RPMI8226 (cell line): ENCODE data around the gene GLT8D2.
"Not testable (repeated sequence)": the region's sequence is repeated elsewhere in the genome, so short reads cannot be mapped to it uniquely, and the experiment has no call there.

Experiments
- DNase-seq: peaks from one replicate; pipeline ENCODE4 v3.0.0-alpha.2; 2015

The GLT8D2 gene

DNA sequence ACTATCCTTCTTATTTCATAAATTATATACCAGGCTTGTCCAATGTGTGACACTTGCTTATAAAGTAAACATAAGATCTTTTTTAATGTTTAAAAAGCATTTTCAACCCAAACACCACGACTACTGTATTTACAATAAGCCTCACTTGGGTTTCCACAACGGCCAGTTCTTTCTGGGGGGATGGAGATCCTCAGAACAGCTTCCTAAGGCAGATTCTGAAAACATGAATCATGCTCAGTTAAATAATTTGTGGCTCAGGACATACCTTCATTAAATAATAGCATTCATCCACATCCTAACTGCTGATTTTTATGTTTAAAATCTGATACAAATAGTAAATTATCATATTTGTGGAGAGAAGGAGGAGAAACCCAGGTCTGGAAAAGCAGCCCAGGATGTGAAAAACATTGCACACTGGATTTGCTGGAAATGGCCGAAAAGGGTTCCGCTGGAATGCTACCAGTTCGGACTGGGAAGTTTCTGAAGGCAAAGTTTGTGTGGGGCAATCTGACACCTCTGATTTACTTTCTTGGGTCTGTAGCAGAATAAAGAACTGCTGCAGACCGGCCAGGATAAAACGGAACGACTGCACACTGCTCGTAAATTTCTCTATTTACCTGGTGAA is 597 bp downstream of the GLT8D2 start:
- DNase-seq: no peak

GRCh38 chr12:104048811-104049210 is 1.2 kb downstream of the GLT8D2 start:
- no peak for DNase-seq

DNA sequence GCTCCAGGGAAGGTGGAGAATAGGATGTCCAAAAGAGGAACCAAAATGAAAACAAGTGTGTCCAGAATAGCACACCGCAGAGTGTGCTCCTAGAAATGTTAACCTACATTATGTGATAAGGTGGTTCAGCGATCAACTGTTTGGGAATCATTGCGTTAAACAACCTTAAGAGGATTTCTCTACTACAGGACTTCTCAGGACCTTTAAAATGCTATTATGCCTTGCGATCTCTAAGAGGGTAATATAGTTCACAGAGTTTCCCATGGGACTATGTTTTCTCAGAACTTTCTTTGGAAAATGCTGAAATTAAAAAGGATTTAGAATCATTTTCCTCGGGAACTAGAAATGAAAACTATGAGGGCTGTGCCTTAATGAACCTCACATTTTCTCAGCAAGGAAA is 1.8 kb downstream of the GLT8D2 start:
- no peak for DNase-seq

GRCh38 chr12:104046306-104046705 is 3.7 kb downstream of the GLT8D2 start:
- DNase-seq: no peak

DNA sequence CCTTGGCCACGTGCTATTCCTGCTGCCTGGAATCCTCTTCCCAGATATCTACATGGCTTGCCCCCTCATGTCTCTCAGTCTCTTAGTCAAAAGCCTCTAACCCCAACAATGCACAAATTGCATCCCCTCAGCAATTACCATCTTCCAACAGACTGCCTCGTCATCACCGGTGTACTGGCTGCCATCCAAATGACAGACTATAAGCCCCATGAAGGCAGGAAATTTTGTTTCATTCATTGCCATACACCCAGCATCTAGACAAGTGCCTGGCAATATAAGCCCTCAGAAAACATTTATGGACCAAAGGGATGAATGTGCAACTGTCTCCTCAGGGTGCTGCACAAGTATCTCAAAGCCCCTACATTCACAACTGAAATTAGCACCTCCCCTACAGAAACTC is 5.8 kb downstream of the GLT8D2 start:
- no peak for DNase-seq

DNA sequence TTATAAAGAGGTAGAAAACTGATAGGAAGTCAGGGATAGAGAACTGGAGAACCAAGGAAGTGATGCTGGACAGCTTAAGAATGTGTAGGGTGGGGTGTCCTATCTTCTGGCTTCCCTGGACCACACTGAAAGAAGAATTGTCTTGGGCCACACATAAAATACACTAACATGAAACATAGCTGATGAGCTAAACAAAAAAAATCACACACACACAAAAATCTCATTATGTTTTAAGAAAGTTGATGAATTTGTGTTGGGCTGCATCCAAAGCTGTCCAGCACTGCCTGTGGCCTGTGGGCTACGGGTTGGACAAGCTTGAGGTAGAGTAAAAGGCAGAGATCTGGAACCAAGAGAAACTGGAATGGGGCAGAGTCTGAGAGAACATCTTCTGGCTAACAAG is 7.4 kb downstream of the GLT8D2 start:
- DNase-seq: no peak

DNA sequence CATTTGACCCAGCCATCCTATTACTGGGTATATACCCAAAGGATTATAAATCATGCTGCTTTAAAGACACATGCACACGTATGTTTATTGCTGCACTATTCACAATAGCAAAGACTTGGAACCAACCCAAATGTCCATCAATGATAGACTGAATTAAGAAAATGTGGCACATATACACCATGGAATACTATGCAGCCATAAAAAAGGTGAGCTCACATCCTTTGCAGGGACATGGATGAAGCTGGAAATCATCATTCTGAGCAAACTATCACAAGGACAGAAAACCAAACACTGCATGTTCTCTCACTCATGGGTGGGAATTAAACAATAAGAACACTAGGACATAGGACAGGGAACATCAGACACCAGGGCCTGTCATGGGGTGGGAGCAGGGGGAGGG is 10.2 kb downstream of the GLT8D2 start:
- not testable (repeated sequence) for DNase-seq

- DNase-seq: not testable (repeated sequence)
Observed at GRCh38 chr12:104036143-104036542, 13.8 kb downstream of the GLT8D2 start.

GRCh38 chr12:104030596-104030995 is 19.4 kb downstream of the GLT8D2 start:
- DNase-seq: not testable (repeated sequence)

GRCh38 chr12:104026841-104027599 is 23.0 kb downstream of the GLT8D2 start:
- DNase-seq: no peak

- DNase-seq: no peak
Observed at GRCh38 chr12:104025771-104026170, 24.2 kb downstream of the GLT8D2 start.

DNA sequence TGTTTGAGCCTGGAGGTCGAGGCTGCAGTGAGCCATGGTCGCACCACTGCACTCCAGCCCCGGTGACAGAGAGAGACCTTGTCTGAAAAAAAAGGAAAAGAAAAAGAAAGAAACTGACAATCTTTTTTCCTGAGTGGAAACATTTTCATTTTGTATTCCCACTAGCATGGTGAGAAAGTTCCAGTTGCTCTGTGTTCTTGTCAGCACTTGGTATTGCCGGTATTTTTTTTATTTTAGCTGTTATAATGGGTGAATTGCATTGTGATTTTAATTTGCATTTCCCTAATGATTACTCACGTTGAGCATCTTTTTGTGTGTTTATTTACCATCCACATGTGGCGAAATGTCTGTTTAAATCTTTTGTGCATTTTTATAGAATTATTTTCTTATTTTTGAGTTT is 25.6 kb downstream of the GLT8D2 start:
- no peak for DNase-seq

DNA sequence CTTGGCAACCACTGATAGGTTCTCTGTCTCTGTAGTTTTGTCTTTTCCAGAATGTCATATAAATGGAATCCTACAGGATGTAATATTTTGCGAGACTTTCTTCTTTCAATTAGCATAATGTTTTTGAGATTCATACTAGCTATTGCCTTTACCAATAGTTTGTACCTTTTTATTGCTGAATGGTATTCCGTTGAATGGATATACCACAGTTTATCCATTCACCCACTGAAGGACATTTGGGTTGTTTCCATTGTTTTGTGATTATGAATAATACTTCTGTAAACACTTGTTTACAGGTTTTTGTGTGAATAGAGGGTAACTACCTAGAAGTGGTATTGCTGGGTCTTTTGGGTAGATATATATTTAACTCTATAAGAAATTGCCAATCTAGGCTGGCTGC is 26.3 kb downstream of the GLT8D2 start:
- no peak for DNase-seq

GRCh38 chr12:104022786-104023185 is 27.2 kb downstream of the GLT8D2 start:
- no peak for DNase-seq

DNA sequence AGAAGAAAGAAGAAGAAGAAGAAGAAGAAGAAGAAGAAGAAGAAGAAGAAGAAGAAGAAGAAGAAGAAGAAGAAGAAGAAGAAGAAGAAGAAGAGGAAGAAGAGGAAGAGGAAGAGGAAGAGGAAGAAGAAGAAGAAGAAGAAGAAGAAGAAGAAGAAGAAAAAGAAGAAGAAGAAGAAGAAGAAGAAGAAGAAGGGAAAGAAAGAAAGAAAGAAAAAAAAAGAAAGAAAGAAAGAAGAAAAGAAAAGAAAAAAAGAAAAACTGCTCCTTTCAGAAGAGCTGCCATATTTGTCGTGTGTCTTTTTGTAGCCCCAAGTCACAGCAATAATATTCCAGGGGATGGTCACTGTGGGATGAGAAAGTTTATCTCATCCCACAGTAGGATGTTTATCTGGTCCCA is 28.1 kb downstream of the GLT8D2 start:
- not testable (repeated sequence) for DNase-seq

DNA sequence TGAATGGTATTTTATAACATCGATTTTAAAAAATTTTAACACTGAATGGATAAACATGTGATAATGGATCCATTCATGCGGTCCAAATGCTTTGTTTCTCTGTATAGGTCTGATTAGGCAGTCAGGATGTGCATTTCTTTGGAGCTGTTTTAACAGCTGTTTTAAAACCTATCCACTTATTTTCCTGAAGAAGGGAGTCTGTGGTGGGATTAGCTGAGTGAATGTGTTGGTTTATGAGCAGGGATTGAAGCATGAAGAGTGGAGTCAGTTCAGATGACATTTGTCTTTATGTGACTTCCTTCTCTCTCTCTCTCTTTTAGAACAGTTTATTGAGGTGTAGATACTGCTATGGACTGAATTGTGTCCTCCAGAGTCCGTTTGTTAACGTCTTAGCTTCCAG is 37.7 kb downstream of the GLT8D2 start:
- no peak for DNase-seq

- DNase-seq: no peak
Observed at GRCh38 chr12:104011253-104011652, 38.7 kb downstream of the GLT8D2 start.

GRCh38 chr12:104010606-104011169 is 39.3 kb downstream of the GLT8D2 start:
- DNase-seq: no peak

DNA sequence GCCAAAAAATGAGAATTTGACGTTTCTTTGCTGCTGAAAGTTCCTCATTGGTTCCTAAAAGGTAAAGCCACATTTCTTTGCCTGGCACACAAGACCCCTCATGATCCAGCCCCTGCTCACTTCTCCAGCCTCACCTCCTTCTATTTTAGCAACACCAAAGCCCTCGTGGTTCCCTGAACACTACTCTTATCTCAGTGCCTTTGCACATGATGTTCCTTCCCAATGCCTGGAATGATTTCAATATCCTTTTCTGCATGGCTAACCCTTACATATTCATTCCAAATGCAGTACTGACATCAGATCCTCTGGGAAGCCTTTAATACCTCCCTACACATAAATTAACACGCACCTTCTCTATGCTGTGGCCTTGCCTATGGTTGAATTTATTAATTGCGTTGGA is 39.9 kb downstream of the GLT8D2 start:
- no peak for DNase-seq

DNA sequence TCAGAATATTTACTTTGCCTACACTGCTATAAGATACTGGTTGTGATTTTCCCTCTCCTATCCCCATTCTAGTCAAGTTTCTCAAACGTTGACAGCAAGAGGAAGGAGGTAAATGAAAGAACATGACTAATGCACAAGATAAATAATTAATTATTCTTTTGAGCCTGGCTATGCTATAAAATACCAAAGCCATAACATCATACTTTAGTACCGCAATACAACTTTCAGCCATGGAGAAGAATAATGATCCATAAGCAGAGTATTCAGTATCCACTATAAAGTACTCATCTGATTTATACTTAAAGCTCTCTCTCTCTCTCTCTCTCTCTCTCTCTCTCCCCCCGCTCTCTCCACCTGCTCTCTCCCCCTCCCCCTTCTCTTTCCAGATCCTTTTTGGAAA is 43.1 kb downstream of the GLT8D2 start:
- no peak for DNase-seq

DNA sequence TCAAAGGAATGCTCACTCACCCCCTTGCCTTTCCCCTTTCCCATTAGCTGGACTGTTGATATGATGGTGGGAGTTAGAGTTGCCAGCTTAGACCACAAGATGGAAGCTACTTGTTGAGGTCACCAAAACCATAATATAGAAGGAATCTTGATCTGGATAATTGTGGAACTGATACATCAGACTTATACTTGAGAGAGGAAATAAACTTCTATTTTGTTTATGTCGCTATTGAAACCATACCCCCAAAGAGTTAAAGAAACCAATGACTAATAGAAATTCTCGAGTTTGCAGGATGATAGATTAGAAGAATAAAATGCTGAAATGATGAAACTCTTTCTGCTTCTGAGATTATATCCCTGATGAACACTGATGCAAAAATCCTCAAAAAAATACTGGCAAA is 46.4 kb downstream of the GLT8D2 start:
- DNase-seq: no peak

DNA sequence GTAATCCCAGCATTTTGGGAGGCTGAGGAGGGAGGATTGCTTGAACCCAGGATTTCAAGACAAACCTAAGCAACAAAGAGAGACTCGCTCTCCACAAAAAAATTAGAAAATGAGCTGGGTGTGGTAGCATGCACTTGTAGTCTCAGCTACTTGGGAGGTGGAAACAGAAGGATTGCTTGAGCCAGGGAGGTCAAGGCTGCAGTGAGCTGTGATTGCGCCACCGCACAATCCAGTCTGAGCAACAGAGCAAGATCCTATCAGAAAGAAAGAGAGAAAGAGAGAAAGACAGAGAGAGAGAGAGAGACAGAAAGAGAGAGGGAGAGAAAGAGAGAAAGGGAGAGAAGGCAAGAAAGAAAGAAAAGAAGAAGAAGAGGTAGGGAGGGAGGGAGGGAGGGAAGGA is 47.3 kb downstream of the GLT8D2 start:
- DNase-seq: no peak

- DNase-seq: no peak
Observed at GRCh38 chr12:104000807-104001434, 49.1 kb downstream of the GLT8D2 start.

- no peak for DNase-seq
Observed at GRCh38 chr12:103998976-103999375, 51.0 kb downstream of the GLT8D2 start.
